Measurements from ENCODE around the gene PPP6R2. TPM values are rescaled to one million over a fixed set of nuclear protein-coding genes. Genes with fewer than 3 reads are reported as not detected.

The PPP6R2 gene
- polyA plus RNA-seq, 1 donor = 46.9 TPM

DNA sequence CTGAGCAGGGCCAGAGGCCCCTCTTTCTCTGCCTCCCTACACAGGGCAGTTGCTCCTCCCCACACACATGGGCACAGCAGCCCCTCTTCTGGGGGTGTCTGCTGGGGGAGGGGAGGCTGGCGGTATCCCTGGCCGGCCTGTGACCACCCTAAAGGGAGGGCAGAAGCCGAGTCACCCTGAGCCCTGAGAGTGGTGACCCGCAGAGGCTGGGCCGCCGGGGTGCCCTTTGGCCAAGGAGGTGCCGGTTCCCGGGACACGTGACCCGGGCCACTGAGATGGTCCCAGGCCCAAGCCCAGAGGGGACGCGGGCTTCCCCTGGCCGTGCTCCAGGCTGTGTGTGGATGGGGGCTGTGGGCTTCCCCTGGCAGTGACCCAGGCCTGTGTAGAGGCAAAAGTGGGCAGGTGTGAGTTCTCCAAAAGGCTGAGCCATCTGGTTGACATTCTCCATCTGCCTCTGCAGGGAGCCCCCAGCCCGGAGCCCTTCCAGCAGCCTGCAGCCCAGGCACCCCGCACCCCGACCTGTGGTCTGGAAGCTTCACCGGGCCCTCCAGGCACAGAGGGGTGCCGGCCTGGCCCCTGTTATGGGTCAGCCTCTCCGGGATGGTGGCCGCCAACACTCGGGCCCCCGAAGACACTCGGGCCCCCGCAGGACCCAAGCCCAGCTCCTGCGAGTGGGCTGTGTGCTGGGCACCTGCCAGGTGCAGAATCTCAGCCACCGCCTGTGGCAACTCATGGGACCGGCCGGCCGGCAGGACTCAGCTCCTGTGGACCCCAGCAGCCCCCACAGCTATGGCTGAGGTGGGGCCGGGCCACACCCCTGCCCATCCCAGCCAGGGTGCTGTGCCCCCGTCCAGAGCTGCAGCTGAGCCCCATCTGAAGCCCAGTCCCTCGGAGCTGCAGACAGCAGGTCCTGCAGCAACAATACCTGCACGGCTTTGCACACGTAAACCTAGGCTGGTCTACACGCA lies 139.3 kb downstream of the PPP6R2 start:
- peaks cover 24% of the 10 kb centered on the region for H3K4me1 ChIP-seq (ENCODE audit: control insufficient read depth, insufficient read depth, low read length)
- peak in 1 of 2 donors; percentile 44 for DNase-seq
- H3K4me3 ChIP-seq (ENCODE audit: low read length) = peak overlapping the region; percentile 64

DNA sequence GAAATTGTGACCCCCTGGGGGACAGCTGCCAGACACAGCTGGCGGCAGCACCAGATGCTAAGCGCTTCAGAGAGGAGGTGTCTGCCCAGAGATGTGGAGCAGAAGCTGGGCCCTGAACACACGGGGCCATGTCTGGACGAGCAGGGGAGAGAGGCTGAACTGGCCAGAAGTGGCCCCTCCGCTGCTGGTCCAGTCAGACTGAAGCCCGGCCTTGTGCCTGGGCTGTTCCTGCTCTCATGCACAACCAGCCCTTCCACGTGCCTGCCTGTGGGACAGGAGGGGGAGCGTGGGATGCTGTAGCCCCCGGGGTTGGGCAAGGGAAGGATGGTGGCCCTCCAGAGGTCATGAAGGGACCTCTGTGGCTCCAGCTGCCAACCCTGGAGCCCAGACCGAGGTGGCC lies 140.0 kb downstream of the PPP6R2 start:
- Histone ChIP-seq H3K27ac (ENCODE audit: low read length) (peak overlapping the region; percentile 94), H3K27me3 (ENCODE audit: control insufficient read depth, insufficient read depth, low read length) (peaks cover 38% of the 10 kb centered on the region), H3K9me3 (ENCODE audit: control insufficient read depth, low read depth, low read length) (peaks cover 8% of the 10 kb centered on the region), H3K4me1 (ENCODE audit: control insufficient read depth, insufficient read depth, low read length) (peaks cover 24% of the 10 kb centered on the region), H3K4me3 (ENCODE audit: low read length) (peak overlapping the region; percentile 64), H3K36me3 (ENCODE audit: control insufficient read depth, insufficient read depth, low read length) (no peaks in the 10 kb centered on the region)
- no CpG with 5 or more reads among the region's 10 CpGs for WGBS (ENCODE audit: insufficient coverage, low lambda C conversion rate)
- DNase-seq = no peak

More for the DNA sequence above, 139.3 kb downstream of the PPP6R2 start:
- no CpG with 5 or more reads among the region's 35 CpGs for WGBS (ENCODE audit: insufficient coverage, low lambda C conversion rate)
- Histone ChIP-seq H3K27me3 (ENCODE audit: control insufficient read depth, insufficient read depth, low read length) (peaks cover 41% of the 10 kb centered on the region), H3K36me3 (ENCODE audit: control insufficient read depth, insufficient read depth, low read length) (no peaks in the 10 kb centered on the region), H3K9me3 (ENCODE audit: control insufficient read depth, low read depth, low read length) (peaks cover 8% of the 10 kb centered on the region), H3K27ac (ENCODE audit: low read length) (peak overlapping the region; percentile 94)

DNA sequence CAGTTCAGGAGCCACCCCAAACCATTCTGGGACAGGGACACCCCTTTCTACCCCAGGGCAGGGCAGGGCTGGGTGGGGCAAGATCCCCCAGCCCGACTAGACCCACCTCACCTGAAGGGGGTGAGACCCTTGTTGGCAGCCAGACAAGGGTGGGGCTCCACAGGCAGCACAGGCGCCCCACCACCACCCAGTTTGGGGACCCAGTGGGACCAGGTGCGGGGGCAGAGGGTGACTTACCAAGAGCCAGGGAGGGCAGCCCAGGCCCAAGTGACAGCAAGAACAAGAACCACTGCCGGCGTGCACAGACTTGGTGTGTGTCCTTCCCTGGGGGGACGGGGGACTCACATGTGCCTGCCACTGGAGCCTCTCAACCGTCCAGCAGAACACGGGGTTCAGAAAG lies 140.4 kb downstream of the PPP6R2 start:
- WGBS (ENCODE audit: insufficient coverage, low lambda C conversion rate) = no CpG with 5 or more reads among the region's 8 CpGs
- DNase-seq = no peak
- H3K4me3 ChIP-seq (ENCODE audit: low read length) = peak overlapping the region; percentile 64
- H3K4me1 ChIP-seq (ENCODE audit: control insufficient read depth, insufficient read depth, low read length) = peaks cover 24% of the 10 kb centered on the region
- peaks cover 36% of the 10 kb centered on the region for H3K27me3 ChIP-seq (ENCODE audit: control insufficient read depth, insufficient read depth, low read length)
- H3K27ac ChIP-seq (ENCODE audit: low read length) = peak overlapping the region; percentile 94
- H3K9me3 ChIP-seq (ENCODE audit: control insufficient read depth, low read depth, low read length) = peaks cover 8% of the 10 kb centered on the region
- H3K36me3 ChIP-seq (ENCODE audit: control insufficient read depth, insufficient read depth, low read length) = no peaks in the 10 kb centered on the region

DNA sequence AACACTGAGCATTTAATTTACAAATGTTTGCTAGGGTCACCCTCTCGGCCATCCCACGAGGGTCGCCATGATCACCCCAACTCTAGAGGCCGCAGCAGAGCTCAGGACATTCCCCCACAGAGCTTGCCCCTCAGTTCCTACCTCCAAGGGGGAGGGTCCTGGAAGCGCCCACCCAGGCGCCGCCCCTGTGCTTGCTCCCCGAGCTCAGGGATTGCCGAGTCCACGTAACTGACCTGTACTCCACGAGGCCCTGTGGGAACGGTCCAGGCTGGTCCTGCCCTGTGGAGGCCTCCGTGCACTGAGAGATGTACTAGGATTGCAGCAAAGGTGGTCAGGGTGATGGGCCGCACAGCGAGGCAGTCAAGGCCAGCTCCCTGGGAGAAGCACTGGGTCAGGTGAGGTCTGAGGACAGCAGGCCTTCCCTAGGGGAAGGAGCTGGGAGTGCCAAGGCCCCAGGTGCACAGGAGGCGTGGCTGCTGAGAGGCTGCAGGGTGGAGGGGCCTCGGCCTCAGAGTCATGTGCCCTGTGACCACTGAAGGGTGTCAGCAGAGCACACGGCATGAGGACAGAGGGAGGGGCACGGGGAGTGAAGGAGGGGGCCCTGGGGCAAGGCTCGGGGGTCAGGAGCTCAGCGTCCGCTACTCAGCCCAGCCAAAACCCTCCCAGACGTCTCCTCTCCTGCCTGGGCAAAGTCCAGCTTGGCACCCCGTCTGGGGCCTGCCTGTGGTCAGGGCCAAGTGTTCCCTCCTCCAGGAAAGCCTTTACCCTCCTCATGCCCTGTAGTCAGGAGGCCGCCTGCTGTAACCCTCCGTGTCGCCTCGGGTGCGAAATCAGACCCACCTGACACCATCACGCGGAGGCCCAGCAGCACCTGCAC lies 141.1 kb downstream of the PPP6R2 start:
- Histone ChIP-seq H3K4me3 (ENCODE audit: low read length) (peak overlapping the region; percentile 64), H3K27me3 (ENCODE audit: control insufficient read depth, insufficient read depth, low read length) (peaks cover 31% of the 10 kb centered on the region), H3K9me3 (ENCODE audit: control insufficient read depth, low read depth, low read length) (peaks cover 8% of the 10 kb centered on the region), H3K36me3 (ENCODE audit: control insufficient read depth, insufficient read depth, low read length) (no peaks in the 10 kb centered on the region), H3K27ac (ENCODE audit: low read length) (peak overlapping the region; percentile 94), H3K4me1 (ENCODE audit: control insufficient read depth, insufficient read depth, low read length) (peaks cover 24% of the 10 kb centered on the region)
- no CpG with 5 or more reads among the region's 31 CpGs for WGBS (ENCODE audit: insufficient coverage, low lambda C conversion rate)
- DNase-seq = peak; percentile 95 to 97

DNA sequence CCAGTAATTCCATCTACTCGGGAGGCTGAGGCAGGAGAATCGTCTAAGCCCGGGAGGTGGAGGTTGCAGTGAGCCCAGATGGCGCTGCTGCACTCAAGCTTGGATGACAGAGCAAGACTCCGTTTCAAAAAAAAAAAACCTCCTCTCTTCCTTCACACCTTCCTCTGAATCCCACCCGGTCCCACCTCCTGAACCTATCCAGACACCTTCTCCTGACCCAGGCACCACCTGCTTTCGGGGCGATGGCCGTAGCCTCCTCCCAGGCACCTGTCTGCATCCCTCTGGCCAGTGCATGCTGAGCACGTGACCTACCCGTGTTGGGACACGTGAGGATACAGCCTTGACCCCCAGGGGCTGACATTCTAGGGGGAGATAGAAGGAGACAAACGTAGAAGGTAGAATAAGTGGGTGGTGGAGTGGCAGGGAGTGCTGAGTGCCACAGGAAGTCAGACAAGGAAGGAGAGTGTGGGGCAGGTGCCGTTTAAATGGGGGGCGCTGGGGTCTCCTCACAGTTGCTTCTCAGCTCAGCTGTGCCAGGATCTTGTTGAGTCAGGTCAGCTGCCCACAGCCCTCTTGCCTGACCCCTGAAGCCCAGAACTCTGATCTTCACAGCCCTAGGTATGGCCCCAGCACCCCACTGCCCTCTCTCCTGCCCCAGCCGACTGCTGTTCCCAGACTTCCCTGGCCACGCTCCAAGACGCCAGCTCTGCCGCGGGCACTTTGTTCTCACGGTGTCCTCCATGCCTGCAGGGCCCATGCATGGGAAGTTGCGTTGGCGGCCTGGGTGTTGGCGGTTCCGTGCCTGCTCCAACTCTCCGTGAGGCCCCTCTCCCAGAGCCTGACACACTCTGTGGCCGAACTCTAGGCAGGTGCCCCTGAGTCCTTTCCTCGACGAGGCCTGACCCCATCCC lies 142.3 kb downstream of the PPP6R2 start:
- Histone ChIP-seq H3K4me1 (ENCODE audit: control insufficient read depth, insufficient read depth, low read length) (peaks cover 24% of the 10 kb centered on the region), H3K36me3 (ENCODE audit: control insufficient read depth, insufficient read depth, low read length) (no peaks in the 10 kb centered on the region), H3K9me3 (ENCODE audit: control insufficient read depth, low read depth, low read length) (peaks cover 8% of the 10 kb centered on the region), H3K27me3 (ENCODE audit: control insufficient read depth, insufficient read depth, low read length) (peaks cover 19% of the 10 kb centered on the region), H3K27ac (ENCODE audit: low read length) (peak overlapping the region; percentile 94), H3K4me3 (ENCODE audit: low read length) (no peak overlapping the region)
- DNase-seq = peak in 1 of 2 donors; percentile 30
- WGBS (ENCODE audit: insufficient coverage, low lambda C conversion rate) = no CpG with 5 or more reads among the region's 29 CpGs

DNA sequence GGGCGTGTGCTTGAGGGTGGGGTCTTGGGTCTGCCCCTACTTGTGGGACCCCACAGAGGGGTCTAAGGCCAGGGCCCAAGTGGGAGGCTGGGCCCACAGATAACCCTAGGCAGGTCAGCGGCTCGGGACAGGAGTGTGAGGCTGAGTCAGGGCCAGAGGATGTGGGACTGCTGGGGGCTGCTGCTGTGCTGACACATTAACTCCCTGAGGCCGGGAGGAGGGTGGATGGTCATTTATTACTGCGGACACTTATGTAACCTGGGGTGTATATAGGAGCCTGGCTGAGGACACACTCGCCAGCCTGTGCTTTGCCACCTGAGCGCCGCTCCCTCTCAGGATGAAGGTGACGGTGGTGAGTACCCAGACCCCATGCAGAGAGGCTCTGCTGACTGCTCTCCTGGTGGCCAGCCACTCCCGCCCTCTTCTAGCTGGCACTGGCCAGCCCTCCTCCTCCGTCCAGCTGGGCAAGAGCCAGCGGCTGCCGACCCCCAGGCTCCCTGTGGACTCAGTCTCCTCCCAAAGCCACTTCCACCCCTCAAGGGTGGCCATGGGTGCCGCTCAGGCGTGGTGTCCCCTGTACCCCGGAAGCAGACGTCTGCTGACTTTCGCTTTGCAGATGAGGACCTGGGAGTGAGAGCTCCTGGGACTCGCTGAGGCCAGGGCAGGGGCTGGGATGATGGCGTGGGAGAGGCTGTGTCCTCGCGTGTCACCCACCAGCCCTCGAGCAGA lies 143.6 kb downstream of the PPP6R2 start, which contains the start of gene MIOX:
Gene MIOX (plus strand): TSS at position 299 of the 729 bp plus-strand sequence. CDS start 39 bp downstream, at position 338.
- H3K4me3 ChIP-seq (ENCODE audit: low read length) = no peak within 1 kb of the TSS
- no peaks in the 10 kb centered on the region for H3K36me3 ChIP-seq (ENCODE audit: control insufficient read depth, insufficient read depth, low read length)
- peaks cover 24% of the 10 kb centered on the region for H3K4me1 ChIP-seq (ENCODE audit: control insufficient read depth, insufficient read depth, low read length)
- H3K27ac ChIP-seq (ENCODE audit: low read length) = peak within 1 kb of the TSS; percentile 94
- H3K27me3 ChIP-seq (ENCODE audit: control insufficient read depth, insufficient read depth, low read length) = peaks cover 11% of the 10 kb centered on the region
- no peak for DNase-seq
- WGBS (ENCODE audit: insufficient coverage, low lambda C conversion rate) = no CpG with 5 or more reads among the region's 23 CpGs
- peaks cover 5% of the 10 kb centered on the region for H3K9me3 ChIP-seq (ENCODE audit: control insufficient read depth, low read depth, low read length)

DNA sequence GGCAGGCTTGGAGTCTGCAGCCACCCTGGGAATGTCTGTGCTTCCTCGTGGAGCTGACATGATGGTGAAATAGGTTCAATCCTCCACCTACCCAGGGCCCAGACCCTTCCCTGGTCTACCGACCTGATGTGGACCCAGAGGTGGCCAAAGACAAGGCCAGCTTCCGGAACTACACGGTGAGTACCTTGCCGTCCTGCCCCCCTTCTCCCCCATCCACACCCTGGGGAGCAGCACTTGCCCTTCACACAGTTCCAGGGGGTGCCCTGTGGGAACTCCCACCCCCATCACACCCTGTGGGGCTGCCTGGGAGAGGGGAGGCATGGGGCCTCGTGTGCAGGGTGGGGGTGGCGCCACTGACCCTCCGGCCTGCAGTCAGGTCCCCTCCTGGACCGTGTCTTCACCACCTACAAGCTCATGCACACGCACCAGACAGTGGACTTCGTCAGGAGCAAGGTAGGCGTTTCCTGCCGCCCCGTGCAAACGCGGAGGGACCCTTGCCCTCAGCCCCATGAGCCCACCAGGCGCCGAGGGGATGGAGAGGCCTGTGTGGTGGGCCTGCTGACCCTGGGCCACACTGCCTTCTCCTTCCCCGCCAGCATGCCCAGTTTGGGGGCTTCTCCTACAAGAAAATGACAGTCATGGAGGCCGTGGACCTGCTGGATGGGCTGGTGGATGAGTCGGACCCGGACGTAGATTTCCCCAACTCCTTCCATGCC lies 144.3 kb downstream of the PPP6R2 start:
- no CpG with 5 or more reads among the region's 23 CpGs for WGBS (ENCODE audit: insufficient coverage, low lambda C conversion rate)
- H3K27ac ChIP-seq (ENCODE audit: low read length) = no peak overlapping the region
- H3K4me3 ChIP-seq (ENCODE audit: low read length) = no peak overlapping the region
- H3K36me3 ChIP-seq (ENCODE audit: control insufficient read depth, insufficient read depth, low read length) = no peaks in the 10 kb centered on the region
- DNase-seq = no peak
- H3K27me3 ChIP-seq (ENCODE audit: control insufficient read depth, insufficient read depth, low read length) = peaks cover 4% of the 10 kb centered on the region
- H3K9me3 ChIP-seq (ENCODE audit: control insufficient read depth, low read depth, low read length) = no peaks in the 10 kb centered on the region
- H3K4me1 ChIP-seq (ENCODE audit: control insufficient read depth, insufficient read depth, low read length) = peaks cover 20% of the 10 kb centered on the region

DNA sequence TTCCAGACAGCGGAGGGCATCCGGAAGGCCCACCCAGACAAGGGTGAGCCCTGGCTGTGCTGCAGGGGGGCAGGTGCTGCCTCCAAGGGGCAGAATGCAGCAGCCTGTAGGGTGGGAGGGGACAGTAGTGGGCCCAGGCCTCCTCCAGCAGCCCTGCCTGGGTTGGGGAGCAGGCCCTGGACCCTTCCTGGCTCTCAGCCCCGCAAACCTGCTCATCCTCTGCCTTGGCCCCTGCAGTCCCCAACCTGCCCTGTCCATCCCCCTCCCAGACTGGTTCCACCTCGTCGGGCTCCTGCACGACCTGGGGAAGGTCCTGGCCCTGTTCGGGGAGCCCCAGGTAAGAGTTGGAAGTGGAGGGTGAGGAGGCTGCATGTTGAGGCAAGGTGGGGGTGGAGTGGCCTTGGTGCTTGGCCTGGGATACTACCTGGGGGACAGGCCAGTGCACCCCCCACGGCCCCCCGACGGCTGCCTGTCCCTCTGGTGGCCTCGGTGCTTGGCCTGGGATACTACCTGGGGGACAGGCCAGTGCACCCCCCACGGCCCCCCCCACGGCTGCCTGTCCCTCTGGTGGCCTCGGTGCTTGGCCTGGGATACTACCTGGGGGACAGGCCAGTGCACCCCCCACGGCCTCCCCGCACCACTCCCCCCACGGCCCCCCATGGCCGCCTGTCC lies 145.0 kb downstream of the PPP6R2 start:
- no CpG with 5 or more reads among the region's 18 CpGs for WGBS (ENCODE audit: insufficient coverage, low lambda C conversion rate)
- H3K9me3 ChIP-seq (ENCODE audit: control insufficient read depth, low read depth, low read length) = no peaks in the 10 kb centered on the region

More for the DNA sequence above, 145.0 kb downstream of the PPP6R2 start:
- peaks cover 2% of the 10 kb centered on the region for H3K27me3 ChIP-seq (ENCODE audit: control insufficient read depth, insufficient read depth, low read length)
- no peaks in the 10 kb centered on the region for H3K36me3 ChIP-seq (ENCODE audit: control insufficient read depth, insufficient read depth, low read length)
- no peak for DNase-seq
- peaks cover 20% of the 10 kb centered on the region for H3K4me1 ChIP-seq (ENCODE audit: control insufficient read depth, insufficient read depth, low read length)
- no peak overlapping the region for H3K4me3 ChIP-seq (ENCODE audit: low read length)
- H3K27ac ChIP-seq (ENCODE audit: low read length) = no peak overlapping the region
